Bone marrow (tissue), 2 donors: Measurements from ENCODE around the gene FAHD2A.
"Not testable (repeated sequence)": the region's sequence is repeated elsewhere in the genome, so short reads cannot be mapped to it uniquely, and the experiment has no call there.

ENCODE experiments used
- DNase-seq, 2 donors: peaks; one replicate each; lab custom pipeline; 2025; lab: John Stamatoyannopoulos, UW

FAHD2A gene

GRCh38 chr2:95375532-95376150, 26.9 kb upstream of the FAHD2A start:
- DNase-seq: no peak

GRCh38 chr2:95376311-95377215, 25.9 kb upstream of the FAHD2A start:
- DNase-seq: no peak

DNA sequence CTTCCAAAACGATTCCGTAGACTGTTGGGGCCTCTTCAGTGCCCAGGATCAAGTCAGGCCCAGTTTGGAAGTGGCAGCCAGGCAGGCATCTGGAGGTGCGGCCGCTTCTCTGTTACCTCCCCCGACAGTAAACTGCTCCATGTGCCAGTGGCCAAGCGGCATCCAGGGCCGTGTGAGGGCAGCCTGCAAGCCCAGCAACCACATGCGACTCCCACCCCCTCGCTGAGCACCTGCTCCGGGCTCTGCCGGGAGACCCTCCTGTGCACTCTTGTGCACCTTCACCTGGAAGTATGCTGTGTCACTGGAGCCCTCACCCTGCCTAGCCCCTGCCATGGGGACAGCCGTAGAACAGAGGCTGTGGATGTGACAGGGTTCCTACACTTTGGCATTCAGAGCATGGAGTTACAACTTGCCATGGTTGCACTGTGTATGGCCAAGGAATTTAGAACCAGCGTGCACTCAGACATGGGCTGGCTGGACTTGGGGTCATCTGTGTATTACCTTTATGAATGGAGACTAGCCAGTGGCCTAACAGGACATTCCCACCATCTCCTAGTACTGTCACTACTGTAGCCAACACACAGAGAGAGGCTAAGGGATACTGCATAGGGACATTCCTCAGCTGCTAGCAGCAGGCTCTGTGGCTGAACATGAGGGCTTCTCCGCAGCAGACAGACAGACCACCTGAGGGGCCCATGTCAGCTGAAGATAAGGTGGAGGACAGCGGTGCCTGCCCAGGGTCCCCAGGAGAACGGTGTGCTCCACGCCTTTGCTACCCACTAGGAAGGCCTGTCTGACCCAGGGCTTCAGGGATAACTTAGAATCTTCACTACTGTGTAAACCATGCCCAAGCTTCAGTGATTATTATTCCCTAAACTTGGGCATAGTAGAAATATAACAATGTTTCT, 25.0 kb upstream of the FAHD2A start:
- no peak for DNase-seq

DNA sequence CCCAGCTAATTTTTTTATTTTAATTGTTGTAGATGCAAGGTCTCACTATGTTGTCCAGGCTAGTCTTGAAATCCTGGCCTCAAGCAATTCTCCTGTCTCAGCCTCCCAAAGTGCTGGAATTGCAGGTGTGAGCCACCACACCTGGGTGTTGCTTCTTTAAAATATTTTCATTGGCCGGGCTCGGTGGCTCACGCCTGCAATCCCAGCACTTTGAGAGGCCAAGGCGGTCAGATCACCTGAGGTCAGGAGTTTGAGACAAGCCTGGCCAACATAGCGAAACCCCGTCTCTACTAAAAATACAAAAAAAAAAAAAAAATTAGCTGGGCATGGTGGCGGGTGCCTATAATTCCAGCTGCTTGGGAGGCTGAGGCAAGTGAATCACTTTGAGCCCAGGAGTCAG, 24.2 kb upstream of the FAHD2A start:
- not testable (repeated sequence) for DNase-seq

DNA sequence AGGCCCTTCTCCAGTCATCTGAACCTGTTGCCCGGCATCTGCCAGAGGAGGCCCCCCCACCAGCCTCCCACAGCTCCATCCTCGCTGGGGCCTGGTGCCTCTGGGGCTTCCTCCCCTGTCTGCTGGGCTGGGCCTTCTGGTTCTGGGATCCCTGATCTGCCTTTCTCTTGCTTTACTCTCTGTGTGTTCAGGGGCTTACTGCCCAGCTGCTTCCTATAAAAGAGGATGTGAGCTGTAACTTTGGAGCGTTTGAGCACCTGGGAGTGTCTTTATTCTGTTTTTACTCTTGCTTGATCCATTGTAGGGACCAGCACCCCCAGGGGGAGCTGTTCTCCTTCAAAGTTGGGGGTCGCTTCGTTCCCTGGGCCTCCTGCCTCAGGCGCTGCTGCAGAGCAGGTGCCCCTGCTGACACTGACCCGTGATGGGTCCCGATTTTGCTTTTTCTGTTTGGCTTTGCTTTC, 23.1 kb upstream of the FAHD2A start:
- no peak for DNase-seq

GRCh38 chr2:95380280-95380679, 22.2 kb upstream of the FAHD2A start:
- no peak for DNase-seq

GRCh38 chr2:95380731-95381130, 21.8 kb upstream of the FAHD2A start:
- DNase-seq: no peak

- DNase-seq: no peak
Measured at GRCh38 chr2:95381212-95382191, 21.0 kb upstream of the FAHD2A start.

GRCh38 chr2:95382192-95382591, 20.3 kb upstream of the FAHD2A start:
- no peak for DNase-seq

DNA sequence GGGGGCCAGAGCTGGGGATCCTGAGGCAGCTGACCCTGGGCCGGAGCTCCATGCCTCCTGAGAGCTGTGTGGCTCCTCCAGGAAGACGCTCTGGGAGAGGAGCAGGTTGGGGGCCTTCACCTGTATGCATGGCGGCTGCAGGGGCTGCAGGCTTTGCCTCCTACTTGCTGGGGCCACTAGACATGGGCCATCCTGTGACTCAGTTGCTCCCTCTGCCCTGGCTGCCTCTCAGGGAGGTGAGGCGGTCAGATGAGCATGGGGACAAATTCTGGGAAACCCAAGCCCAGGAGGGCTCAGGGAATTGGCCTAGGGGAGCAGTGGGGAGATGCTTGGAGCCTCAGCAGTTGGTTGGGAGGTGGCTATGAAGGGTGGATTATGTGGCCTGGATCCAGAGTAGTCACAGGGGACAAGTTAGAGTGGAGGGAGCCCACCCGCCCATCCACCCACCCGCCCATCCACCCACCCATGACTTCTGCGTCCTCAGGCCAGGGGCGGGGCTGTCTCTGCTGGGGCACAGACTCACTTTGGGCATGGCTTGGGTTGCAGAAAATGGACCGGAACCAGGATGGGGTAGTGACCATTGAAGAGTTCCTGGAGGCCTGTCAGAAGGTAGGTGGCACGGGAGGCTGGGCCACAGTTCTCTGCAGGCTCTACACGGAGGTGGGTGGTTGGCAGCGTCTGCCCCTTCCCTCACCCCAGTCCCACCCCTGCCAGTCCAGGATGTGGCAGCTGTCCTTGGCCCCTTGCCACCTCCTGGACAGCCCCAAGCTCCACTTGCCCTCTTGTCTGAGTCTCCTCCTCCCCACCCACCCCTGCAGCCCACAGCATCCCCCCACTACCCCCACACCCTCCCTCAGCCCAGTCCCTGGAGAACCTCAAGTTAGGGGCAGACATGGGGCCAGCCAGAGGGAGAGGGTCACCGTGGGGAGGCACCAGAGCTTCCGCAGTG, 19.5 kb upstream of the FAHD2A start:
- DNase-seq: no peak

DNA sequence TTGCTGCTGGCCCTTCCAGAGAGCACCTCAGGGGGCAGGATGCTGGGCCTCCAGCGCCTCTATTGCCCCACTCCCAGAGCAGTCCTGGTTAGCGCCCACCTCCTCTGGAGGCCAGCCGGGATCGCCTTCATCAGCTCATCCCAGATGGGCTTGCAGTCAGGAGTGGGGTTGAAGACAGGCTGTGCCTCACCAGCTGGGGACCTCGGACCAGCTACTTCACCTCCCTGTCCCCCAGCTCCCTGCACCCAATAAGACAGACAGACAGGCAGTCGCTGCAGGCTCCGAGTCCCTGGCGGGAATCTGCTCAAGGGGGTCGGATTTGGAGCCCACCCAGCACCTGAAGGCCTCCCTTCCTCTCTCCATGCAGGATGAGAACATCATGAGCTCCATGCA, 18.9 kb upstream of the FAHD2A start:
- DNase-seq: no peak

- no peak for DNase-seq
Measured at GRCh38 chr2:95384854-95385569, 17.5 kb upstream of the FAHD2A start.

DNA sequence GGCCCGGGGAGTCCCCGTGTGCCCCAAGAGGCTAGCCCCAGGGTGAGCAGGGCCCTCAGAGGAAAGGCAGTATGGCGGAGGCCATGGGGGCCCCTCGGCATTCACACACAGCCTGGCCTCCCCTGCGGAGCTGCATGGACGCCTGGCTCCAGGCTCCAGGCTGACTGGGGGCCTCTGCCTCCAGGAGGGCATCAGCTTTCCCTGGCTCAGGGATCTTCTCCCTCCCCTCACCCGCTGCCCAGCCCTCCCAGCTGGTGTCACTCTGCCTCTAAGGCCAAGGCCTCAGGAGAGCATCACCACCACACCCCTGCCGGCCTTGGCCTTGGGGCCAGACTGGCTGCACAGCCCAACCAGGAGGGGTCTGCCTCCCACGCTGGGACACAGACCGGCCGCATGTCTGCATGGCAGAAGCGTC, 16.9 kb upstream of the FAHD2A start:
- DNase-seq: no peak

DNA sequence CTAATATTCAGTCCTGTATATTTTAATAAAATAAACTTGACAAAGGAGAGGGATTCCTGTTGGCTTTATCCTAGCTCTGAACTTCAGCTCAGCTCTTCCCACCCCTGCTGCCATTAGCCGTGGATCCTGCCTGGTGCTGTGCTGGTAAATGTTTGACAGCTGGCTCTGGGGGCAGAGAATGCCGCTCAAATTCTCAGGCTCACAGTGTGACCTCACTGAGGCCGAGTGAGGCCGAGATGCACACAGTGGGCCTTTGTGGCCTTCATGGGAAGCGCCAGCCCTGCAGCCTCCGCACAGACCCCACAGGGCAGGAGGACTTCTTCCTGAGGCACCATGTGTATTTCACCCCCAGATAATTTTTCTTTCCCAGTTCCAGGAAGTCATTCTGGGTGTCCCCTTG, 16.5 kb upstream of the FAHD2A start:
- DNase-seq: no peak

GRCh38 chr2:95387358-95387757, 15.2 kb upstream of the FAHD2A start:
- DNase-seq: no peak

DNA sequence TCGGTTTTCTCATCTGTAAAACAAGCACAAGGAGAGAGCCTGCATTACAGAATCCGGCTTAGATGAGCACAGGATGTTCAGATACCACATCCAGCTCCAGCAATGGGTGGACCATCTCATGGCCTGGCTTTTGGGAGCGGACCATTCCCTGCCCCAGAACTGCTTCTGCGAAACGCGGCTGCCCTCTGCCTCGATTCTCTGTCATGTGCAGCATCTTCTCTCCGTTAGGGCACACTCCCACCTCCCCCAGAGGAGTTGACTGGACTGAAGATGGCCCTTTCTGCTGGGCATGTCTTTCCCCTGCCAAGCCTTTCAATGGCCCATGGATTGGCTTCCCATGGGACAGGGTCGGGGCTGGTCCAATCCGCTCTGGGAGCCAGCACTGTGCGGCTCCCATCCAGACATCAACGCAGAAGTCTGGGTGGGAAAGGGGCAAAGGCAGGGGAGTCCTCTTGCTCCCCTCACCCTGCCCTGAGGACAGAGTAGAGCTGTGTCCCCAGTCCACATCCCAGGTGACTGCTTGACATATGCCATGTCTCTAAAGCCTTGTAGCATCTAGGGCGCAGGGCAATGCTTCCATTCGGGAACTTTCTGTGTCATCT, 14.3 kb upstream of the FAHD2A start:
- no peak for DNase-seq

DNA sequence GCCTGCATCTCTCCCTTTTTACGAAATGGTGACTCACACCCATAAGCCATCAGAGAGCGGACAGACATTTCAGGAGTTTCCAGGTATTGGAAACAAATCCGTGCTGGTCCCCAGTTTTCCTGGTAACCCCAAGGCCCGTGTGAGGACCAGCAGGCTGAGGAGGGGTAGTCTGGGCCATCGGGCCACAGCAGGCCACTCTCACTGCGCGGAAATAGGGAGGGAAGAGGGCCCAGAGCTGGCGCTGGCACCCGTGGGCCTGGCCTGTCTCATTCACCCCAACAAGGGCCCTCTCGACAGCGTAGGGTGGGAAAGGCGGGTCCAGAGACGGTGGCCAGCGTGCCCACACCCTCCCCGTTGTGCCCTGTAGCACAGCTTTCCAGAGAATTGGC, 13.7 kb upstream of the FAHD2A start:
- no peak for DNase-seq

- DNase-seq: no peak
Measured at GRCh38 chr2:95389245-95390119, 13.0 kb upstream of the FAHD2A start.
